Neuronal stem cell (in vitro differentiated cells): ENCODE measurements around the gene TMCC1.
A peak's percentile ranks its signal among the peaks of the same experiment; 100 is the strongest.

ENCODE experiments used
- DNase-seq: peaks from one replicate; pipeline ENCODE4 v3.0.0-alpha.2; 2013; ENCODE audit warnings: low spot score
- H2AFZ ChIP-seq: one replicate; pipeline ENCODE4 v1.6.1; 2013; ENCODE audit warnings: mild to moderate bottlenecking, low read length, inconsistent platforms
- H2AK5ac ChIP-seq: 2 replicates; pipeline ENCODE4 v1.6.1; 2013; ENCODE audit warnings: low read depth, mild to moderate bottlenecking, inconsistent platforms, low read length, moderate library complexity, mixed read lengths
- H2BK120ac ChIP-seq: 2 replicates; pipeline ENCODE4 v1.6.1; 2013; ENCODE audit warnings: low read depth, mild to moderate bottlenecking, inconsistent platforms, low read length, moderate library complexity, mixed read lengths
- H2BK12ac ChIP-seq: one replicate; pipeline ENCODE4 v1.6.1; 2013; ENCODE audit warnings: low read length, inconsistent platforms
- H2BK15ac ChIP-seq: 2 replicates; pipeline ENCODE4 v1.6.1; 2013; ENCODE audit warnings: mild to moderate bottlenecking, low read length, inconsistent platforms, mixed read lengths
- H2BK5ac ChIP-seq: one replicate; pipeline ENCODE4 v1.6.1; 2013; ENCODE audit warnings: inconsistent platforms, mild to moderate bottlenecking, low read length, moderate library complexity
- H3K14ac ChIP-seq: one replicate; pipeline ENCODE4 v1.6.1; 2013; ENCODE audit warnings: low read length, inconsistent platforms
- H3K18ac ChIP-seq: 2 replicates; pipeline ENCODE4 v1.6.1; 2013; ENCODE audit warnings: low read length, inconsistent platforms
- H3K23ac ChIP-seq: 2 replicates; pipeline ENCODE4 v1.6.1; 2013; ENCODE audit warnings: low read depth, mild to moderate bottlenecking, mixed read lengths, low read length, inconsistent platforms; ENCODE audit not compliant: poor library complexity
- H3K27ac ChIP-seq: replicated peaks from 3 replicates; pipeline ENCODE4 v1.5.1; 2013; ENCODE audit warnings: low read length, inconsistent platforms
- H3K27me3 ChIP-seq, 3 experiments: 2 replicates each; pipeline ENCODE4 v1.6.1; 2013; ENCODE audit warnings: low read length in 3 of 3, mild to moderate bottlenecking in 2 of 3, inconsistent platforms in 1 of 3, low read depth in 1 of 3, mixed read lengths in 1 of 3, moderate library complexity in 1 of 3; ENCODE audit not compliant: control insufficient read depth in 3 of 3, insufficient read depth in 3 of 3
- H3K36me3 ChIP-seq, 2 donors: replicated peaks in 1 of 2; 2 replicates each; pipeline ENCODE4 v1.6.1; 2013; ENCODE audit warnings: low read length in 2 of 2; ENCODE audit not compliant: control insufficient read depth in 2 of 2, insufficient read depth in 2 of 2
- H3K4ac ChIP-seq: 2 replicates; pipeline ENCODE4 v1.6.1; 2013; ENCODE audit warnings: inconsistent platforms, mild to moderate bottlenecking, low read length, moderate library complexity
- H3K4me1 ChIP-seq, 2 donors: 1 replicate in 1 of 2; 2 replicates in 1 of 2; pipeline ENCODE4 v1.6.1; 2013; ENCODE audit warnings: low read length in 2 of 2, low read depth in 1 of 2; ENCODE audit not compliant: control insufficient read depth in 2 of 2, insufficient read depth in 1 of 2
- H3K4me2 ChIP-seq: one replicate; pipeline ENCODE4 v1.6.1; 2013; ENCODE audit warnings: mild to moderate bottlenecking, low read length, inconsistent platforms; ENCODE audit not compliant: insufficient read depth, poor library complexity, severe bottlenecking
- H3K4me3 ChIP-seq, 2 donors: 2 replicates each; pipeline ENCODE4 v1.5.1; 2013; ENCODE audit warnings: low read length in 2 of 2, mild to moderate bottlenecking in 2 of 2, inconsistent platforms in 1 of 2, moderate library complexity in 1 of 2
- H3K79me1 ChIP-seq: one replicate; pipeline ENCODE4 v1.6.1; 2013; ENCODE audit warnings: low read depth, mild to moderate bottlenecking, inconsistent platforms, low read length, moderate library complexity
- H3K9ac ChIP-seq: one replicate; pipeline ENCODE4 v1.6.1; 2013; ENCODE audit warnings: mild to moderate bottlenecking, low read depth, low read length, inconsistent platforms; ENCODE audit not compliant: poor library complexity
- H3K9me3 ChIP-seq, 2 donors: replicated peaks in 1 of 2; 2 replicates each; pipeline versions ENCODE3 to v1.6.1; 2013; ENCODE audit warnings: low read length in 2 of 2, mild to moderate bottlenecking in 2 of 2, inconsistent platforms in 1 of 2, low read depth in 1 of 2, mixed read lengths in 1 of 2, moderate library complexity in 1 of 2; ENCODE audit not compliant: control insufficient read depth in 2 of 2, insufficient read depth in 1 of 2
- H4K8ac ChIP-seq: one replicate; pipeline ENCODE4 v1.6.1; 2013; ENCODE audit warnings: low read depth, mild to moderate bottlenecking, inconsistent platforms, low read length, moderate library complexity
- H4K91ac ChIP-seq: one replicate; pipeline ENCODE4 v1.6.1; 2013; ENCODE audit warnings: low read length, low read depth, mild to moderate bottlenecking, inconsistent platforms; ENCODE audit not compliant: poor library complexity
- WGBS, 2 donors: extraction: QIAGEN DNeasy Blood & Tissue Kit; methylation state at CpG; one replicate each; pipeline ENCODE4 v1.1.7; 2013; ENCODE audit warnings: missing lambda C conversion rate in 2 of 2, mixed read lengths in 1 of 2; ENCODE audit not compliant: insufficient read length in 2 of 2, insufficient replicate concordance in 1 of 2; ENCODE audit errors: extremely low coverage in 2 of 2; 5-methylcytosine and 5-hydroxymethylcytosine counted together

Gene TMCC1

DNA sequence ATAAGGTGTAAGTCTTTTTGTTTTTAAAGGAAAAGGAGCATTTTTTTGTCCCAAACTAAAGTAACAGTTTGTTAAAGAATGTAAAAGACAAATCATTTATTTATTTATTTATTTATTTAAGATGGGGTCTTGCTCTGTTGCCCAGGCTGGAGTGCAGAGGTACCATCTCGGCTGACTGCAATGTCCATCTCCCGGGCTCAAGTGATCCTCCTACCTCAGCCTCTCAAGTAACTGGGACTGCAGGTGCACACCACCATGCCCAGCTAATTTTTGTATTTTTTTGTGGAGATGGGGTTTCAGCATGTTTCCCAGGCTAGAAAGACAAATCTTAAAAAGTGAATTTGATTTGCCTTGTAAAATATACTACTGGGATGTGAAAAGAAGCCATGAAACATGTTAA is 200.8 kb downstream of the TMCC1 start:
- Histone ChIP-seq H4K91ac (no peak overlapping the region), H3K14ac (no peak overlapping the region), H3K9ac (no peak overlapping the region), H3K18ac (no peak overlapping the region), H3K23ac (no peak overlapping the region), H2BK12ac (no peak overlapping the region), H2AK5ac (no peak overlapping the region), H3K4me2 (no peak overlapping the region), H3K9me3 (peaks cover 5 to 26% of the 10 kb centered on the region in 2 donors), H2BK5ac (no peak overlapping the region), H3K27ac (no peak overlapping the region), H3K27me3 (no peaks in the 10 kb centered on the region), H3K4me1 (peaks cover 5 to 20% of the 10 kb centered on the region in 2 donors), H2AFZ (no peak overlapping the region), H3K36me3 (no peaks in the 10 kb centered on the region), H2BK15ac (no peak overlapping the region), H4K8ac (no peak overlapping the region), H3K4me3 (no peak overlapping the region), H2BK120ac (no peak overlapping the region), H3K79me1 (no peaks in the 10 kb centered on the region), H3K4ac (no peak overlapping the region)
- WGBS, 2 donors = no CpG with 5 or more reads among the region's 2 CpGs
- no peak for DNase-seq

DNA sequence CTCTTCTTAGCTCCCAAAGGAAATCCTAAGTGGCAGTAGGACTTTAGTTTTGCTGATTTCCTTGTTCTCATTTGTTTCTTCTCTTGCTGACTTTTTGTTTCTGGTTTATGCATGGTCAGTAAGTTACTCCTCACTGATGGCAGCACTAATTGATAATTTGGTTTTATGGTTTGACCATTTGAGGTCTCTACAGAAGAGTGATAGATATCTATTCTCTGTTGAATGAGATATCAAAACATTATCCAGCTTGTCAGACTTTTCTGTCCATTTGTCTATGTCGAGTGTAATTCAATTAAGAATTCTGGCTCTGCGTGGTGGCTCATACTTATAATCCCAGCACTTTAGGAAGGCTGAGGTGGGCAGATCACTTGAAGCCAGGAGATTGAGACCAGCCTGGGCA is 202.5 kb downstream of the TMCC1 start:
- Histone ChIP-seq H3K27ac (peak overlapping the region; percentile 23), H2BK5ac (no peak overlapping the region), H3K27me3 (no peaks in the 10 kb centered on the region), H2AK5ac (no peak overlapping the region), H3K4ac (no peak overlapping the region), H4K8ac (no peak overlapping the region), H3K23ac (no peak overlapping the region), H3K36me3 (no peaks in the 10 kb centered on the region), H3K14ac (no peak overlapping the region), H3K4me3 (no peak overlapping the region), H2AFZ (no peak overlapping the region), H2BK120ac (no peak overlapping the region), H3K9ac (no peak overlapping the region), H3K4me1 (peaks cover 9 to 31% of the 10 kb centered on the region in 2 donors), H2BK15ac (no peak overlapping the region), H3K9me3 (peaks cover 0 to 9% of the 10 kb centered on the region in 2 donors), H2BK12ac (no peak overlapping the region), H3K79me1 (peaks cover 2% of the 10 kb centered on the region), H3K18ac (no peak overlapping the region), H3K4me2 (no peak overlapping the region), H4K91ac (no peak overlapping the region)
- no peak for DNase-seq
- WGBS, 2 donors = no CpG with 5 or more reads among the region's 2 CpGs

DNA sequence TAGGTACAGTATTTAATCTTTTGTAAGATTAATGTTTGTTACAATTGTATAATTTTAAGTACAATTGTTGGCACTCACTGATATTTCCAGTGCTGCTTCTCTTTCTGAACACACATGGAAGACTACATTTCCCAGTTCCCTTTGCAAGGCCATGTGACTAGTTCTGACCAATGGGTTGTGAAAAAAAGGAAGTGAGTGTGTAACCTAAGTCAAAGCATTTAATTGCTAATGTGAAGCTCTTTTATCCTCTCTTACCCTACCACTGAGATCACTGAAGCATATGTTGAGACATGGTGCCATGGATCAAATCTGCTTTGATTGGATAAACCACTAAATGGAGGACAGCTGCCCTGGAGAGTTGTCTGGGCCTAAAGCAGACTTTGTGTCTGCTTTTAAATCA is 203.1 kb downstream of the TMCC1 start:
- no peaks in the 10 kb centered on the region for H3K36me3 ChIP-seq
- no peak overlapping the region for H4K91ac ChIP-seq
- H3K4me3 ChIP-seq = no peak overlapping the region
- H2BK15ac ChIP-seq = no peak overlapping the region
- H3K4me2 ChIP-seq = no peak overlapping the region
- H3K79me1 ChIP-seq = peaks cover 2% of the 10 kb centered on the region
- no peak overlapping the region for H3K27ac ChIP-seq
- H2BK5ac ChIP-seq = no peak overlapping the region
- no peak overlapping the region for H2AFZ ChIP-seq
- DNase-seq = peak; percentile 48
- H3K4me1 ChIP-seq = peaks cover 9 to 31% of the 10 kb centered on the region in 2 donors
- no peak overlapping the region for H3K18ac ChIP-seq
- no peak overlapping the region for H2BK12ac ChIP-seq
- H3K9ac ChIP-seq = no peak overlapping the region
- no peak overlapping the region for H3K23ac ChIP-seq
- no peak overlapping the region for H3K4ac ChIP-seq
- H2BK120ac ChIP-seq = no peak overlapping the region
- H3K27me3 ChIP-seq = no peaks in the 10 kb centered on the region
- no peak overlapping the region for H3K14ac ChIP-seq
- no peak overlapping the region for H4K8ac ChIP-seq
- H3K9me3 ChIP-seq = peaks cover 0 to 3% of the 10 kb centered on the region in 2 donors
- no peak overlapping the region for H2AK5ac ChIP-seq

DNA sequence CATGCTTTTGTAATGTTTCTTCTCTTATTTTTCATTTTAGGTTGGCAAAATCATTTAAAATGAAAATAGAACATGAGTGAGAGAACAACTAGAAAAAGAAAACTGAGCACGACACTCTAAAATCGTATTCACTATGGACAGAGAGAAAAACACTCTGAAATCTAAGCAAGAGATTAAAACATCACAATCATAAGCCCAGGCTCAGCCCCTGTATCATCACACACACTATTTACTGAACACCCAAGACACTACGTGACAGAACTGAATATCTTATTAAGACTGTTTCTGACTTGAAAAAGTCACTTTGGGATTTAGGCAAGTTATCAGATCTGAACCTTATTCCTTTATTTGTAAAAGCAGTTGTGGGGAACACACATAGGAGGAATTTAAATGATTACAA is 204.5 kb downstream of the TMCC1 start:
- no peak overlapping the region for H3K18ac ChIP-seq
- no CpG with 5 or more reads among the region's 3 CpGs for WGBS, 2 donors
- no peaks in the 10 kb centered on the region for H3K36me3 ChIP-seq
- H3K9ac ChIP-seq = no peak overlapping the region
- H4K8ac ChIP-seq = no peak overlapping the region
- no peak overlapping the region for H3K4ac ChIP-seq
- H3K23ac ChIP-seq = no peak overlapping the region
- H3K4me1 ChIP-seq = peaks cover 10 to 31% of the 10 kb centered on the region in 2 donors
- no peak overlapping the region for H3K14ac ChIP-seq
- H3K79me1 ChIP-seq = peaks cover 2% of the 10 kb centered on the region
- no peak overlapping the region for H2BK15ac ChIP-seq
- no peak overlapping the region for H2AFZ ChIP-seq
- H2BK120ac ChIP-seq = no peak overlapping the region
- DNase-seq = no peak
- no peak overlapping the region for H2BK12ac ChIP-seq
- no peak overlapping the region for H2BK5ac ChIP-seq
- H3K27ac ChIP-seq = peak overlapping the region; percentile 23
- H4K91ac ChIP-seq = no peak overlapping the region
- H3K4me3 ChIP-seq = peak overlapping the region in 1 of 2 donors; percentile 51
- no peak overlapping the region for H3K4me2 ChIP-seq
- H3K9me3 ChIP-seq = peaks cover 0 to 5% of the 10 kb centered on the region in 2 donors
- H2AK5ac ChIP-seq = no peak overlapping the region
- no peaks in the 10 kb centered on the region for H3K27me3 ChIP-seq
